ENCODE measurements around the gene TXNDC5.

DNA sequence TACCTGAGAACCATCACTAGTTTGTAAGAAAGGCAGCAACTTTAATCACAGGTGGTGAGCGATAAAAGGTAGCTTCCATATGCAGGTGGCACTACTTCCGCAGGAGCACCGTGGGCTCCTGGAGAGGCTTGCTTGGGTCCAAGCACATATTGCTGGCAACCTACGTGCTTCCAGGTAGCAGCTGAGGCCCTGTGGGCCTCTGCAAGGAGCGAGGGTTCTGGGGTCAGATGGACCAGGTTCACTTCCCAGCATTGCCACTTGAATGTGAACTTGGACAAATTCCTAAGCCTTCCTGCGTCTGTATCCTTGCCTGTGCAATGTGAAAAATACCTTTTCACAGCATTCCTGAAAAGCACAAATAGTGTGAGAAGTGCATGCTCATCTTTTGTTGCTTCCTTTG, 31.0 kb downstream of the TXNDC5 start:
- TF ChIP-seq, protein P1, sequence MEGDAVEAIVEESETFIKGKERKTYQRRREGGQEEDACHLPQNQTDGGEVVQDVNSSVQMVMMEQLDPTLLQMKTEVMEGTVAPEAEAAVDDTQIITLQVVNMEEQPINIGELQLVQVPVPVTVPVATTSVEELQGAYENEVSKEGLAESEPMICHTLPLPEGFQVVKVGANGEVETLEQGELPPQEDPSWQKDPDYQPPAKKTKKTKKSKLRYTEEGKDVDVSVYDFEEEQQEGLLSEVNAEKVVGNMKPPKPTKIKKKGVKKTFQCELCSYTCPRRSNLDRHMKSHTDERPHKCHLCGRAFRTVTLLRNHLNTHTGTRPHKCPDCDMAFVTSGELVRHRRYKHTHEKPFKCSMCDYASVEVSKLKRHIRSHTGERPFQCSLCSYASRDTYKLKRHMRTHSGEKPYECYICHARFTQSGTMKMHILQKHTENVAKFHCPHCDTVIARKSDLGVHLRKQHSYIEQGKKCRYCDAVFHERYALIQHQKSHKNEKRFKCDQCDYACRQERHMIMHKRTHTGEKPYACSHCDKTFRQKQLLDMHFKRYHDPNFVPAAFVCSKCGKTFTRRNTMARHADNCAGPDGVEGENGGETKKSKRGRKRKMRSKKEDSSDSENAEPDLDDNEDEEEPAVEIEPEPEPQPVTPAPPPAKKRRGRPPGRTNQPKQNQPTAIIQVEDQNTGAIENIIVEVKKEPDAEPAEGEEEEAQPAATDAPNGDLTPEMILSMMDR (IDR thresholded peaks at IDR 0.05; ENCODE audit: poor library complexity, severe bottlenecking): no peak
- no peak for TF ChIP-seq EZH2 (IDR thresholded peaks at IDR 0.05; ENCODE audit: borderline replicate concordance, insufficient read depth, low read length, poor library complexity, severe bottlenecking)
- TF ChIP-seq REST (IDR thresholded peaks at IDR 0.05; ENCODE audit: borderline replicate concordance): no peak
- TF ChIP-seq POLR2AphosphoS5 (IDR thresholded peaks at IDR 0.05): no peak
- TF ChIP-seq EP300 (conservative IDR thresholded peaks at IDR 0.05; ENCODE audit: poor library complexity, severe bottlenecking): no peak
- TF ChIP-seq TAF1 (IDR thresholded peaks at IDR 0.05; ENCODE audit: low read depth): no peak
- TF ChIP-seq RAD21 (conservative IDR thresholded peaks at IDR 0.05): no peak

Measured in neural cell (in vitro differentiated cells).